Measurements from ENCODE around the gene DNMBP. TPM values are rescaled to one million over a fixed set of nuclear protein-coding genes. Genes with fewer than 3 reads are reported as not detected.

Gene DNMBP
- total RNA-seq, 1 experiment from 2014 or later = 60.3 TPM

DNA sequence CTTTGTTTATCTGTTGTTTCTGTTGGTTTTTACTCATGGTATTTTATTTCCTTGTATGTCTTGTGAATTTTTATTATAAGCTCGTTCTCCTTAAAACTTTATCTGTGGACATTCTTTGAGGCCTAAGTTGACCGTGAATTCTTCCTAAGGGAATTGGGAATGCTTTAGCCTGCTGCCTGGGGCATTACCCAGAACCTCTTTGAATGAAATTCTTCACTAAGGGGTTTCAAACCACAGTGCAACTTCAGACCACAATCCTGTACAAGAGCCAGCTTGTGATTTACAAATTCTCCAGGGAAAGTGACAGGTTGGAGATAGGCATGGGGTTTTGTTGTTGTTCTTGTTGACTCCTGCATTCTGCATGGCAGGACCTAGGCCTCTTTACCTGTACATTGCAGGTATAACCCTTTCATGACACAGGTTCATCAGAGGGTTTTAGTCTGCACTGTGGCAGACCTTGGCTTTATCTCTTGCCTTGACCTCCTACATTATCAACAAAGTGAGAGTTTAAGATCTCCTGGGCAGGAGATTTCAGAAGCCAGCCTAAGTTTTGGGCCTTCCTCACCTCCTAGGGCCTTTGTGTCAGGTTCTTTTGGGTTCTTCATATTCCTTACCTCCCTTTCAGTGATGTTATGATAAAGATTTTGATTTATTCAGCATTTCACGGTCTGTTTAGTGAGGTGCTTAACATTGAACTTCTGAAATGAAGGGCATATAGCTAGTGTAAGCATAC, 157.1 kb downstream of the DNMBP start:
- Histone ChIP-seq H3K4me1 (ENCODE audit: control insufficient read depth in 1 of 2, insufficient read depth in 2 of 2, low read length in 2 of 2) (no peaks in the 10 kb centered on the region), H3K9me2 (ENCODE audit: insufficient read depth) (no peaks in the 10 kb centered on the region), H4K20me1 (ENCODE audit: insufficient read depth) (no peaks in the 10 kb centered on the region), H3K9me3 (ENCODE audit: control insufficient read depth in 1 of 2, insufficient read depth in 1 of 2, low read depth in 1 of 2, low read length in 2 of 2) (no peaks in the 10 kb centered on the region), H3K4me3 (replicated peaks in 1 of 2; ENCODE audit: low read depth in 1 of 2, low read length in 2 of 2) (no peak overlapping the region), H3K27me3 (ENCODE audit: insufficient read depth, low read length) (no peaks in the 10 kb centered on the region), H3K79me2 (ENCODE audit: insufficient read depth, low read length) (no peaks in the 10 kb centered on the region), H3K9ac (ENCODE audit: low read length) (no peak overlapping the region), H2AFZ (ENCODE audit: low read depth, low read length, poor library complexity, severe bottlenecking) (no peak overlapping the region), H3K27ac (ENCODE audit: low read depth, low read length) (no peak overlapping the region), H3K4me2 (ENCODE audit: low read length) (no peak overlapping the region), H3K36me3 (ENCODE audit: control insufficient read depth in 1 of 2, insufficient read depth in 2 of 2, low read length in 2 of 2) (peaks cover 14 to 43% of the 10 kb centered on the region in 2 experiments; a peak in 3 of 4 replicates)
- intact Hi-C loops (cut with micrococcal nuclease) = loop anchor here (10.0 kb wide), 1 partner anchor 662 kb away; the partner anchor contains the start of gene SEC31B
- ChIA-PET CTCF (interaction anchor here (2.0 kb wide), 1 partner anchor 193 kb away, joined by 9 read pairs; no protein-coding TSS in a partner anchor), RAD21 (ENCODE audit: low non-redundant PET in 1 of 2, low total read pairs in 2 of 2, uncharacterized antibody in 2 of 2, unreplicated experiment in 2 of 2) (interaction anchor here in 1 of 2 experiments (0.6 kb wide), 1 partner anchor 586 kb away, joined by 3 read pairs; no protein-coding TSS in a partner anchor), POLR2A (no interaction called here)
- BruUV-seq (replicated peaks) = no TSS peak
- ATAC-seq (no peak), DNase-seq (ENCODE audit: low read depth, low spot score) (no peak)
- TF ChIP-seq, protein P1, sequence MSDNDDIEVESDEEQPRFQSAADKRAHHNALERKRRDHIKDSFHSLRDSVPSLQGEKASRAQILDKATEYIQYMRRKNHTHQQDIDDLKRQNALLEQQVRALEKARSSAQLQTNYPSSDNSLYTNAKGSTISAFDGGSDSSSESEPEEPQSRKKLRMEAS (IDR thresholded peaks at IDR 0.05) = no peak
- no peak for TF ChIP-seq TCF7L2 (IDR thresholded peaks at IDR 0.05; ENCODE audit: borderline replicate concordance, extremely low read depth, insufficient read depth, insufficient read length)
- no peak for TF ChIP-seq SRF (IDR thresholded peaks at IDR 0.05; ENCODE audit: low read depth)
- TF ChIP-seq ZNF274 (IDR thresholded peaks at IDR 0.05; ENCODE audit: low read depth, low read length) = no peak
- TF ChIP-seq EGR1 (IDR thresholded peaks at IDR 0.05; ENCODE audit: low read depth) = no peak
- no peak for TF ChIP-seq ZFX (IDR thresholded peaks at IDR 0.05)
- no peak for TF ChIP-seq CEBPB (IDR thresholded peaks at IDR 0.05; ENCODE audit: low read depth)
- no peak for TF ChIP-seq ELF1 (IDR thresholded peaks at IDR 0.05; ENCODE audit: borderline replicate concordance, low read depth)
- no peak for TF ChIP-seq SP1 (IDR thresholded peaks at IDR 0.05; ENCODE audit: low read depth)
- TF ChIP-seq FOSL1 (IDR thresholded peaks at IDR 0.05; ENCODE audit: low read depth) = no peak
- no peak for TF ChIP-seq POLR2A (IDR thresholded peaks at IDR 0.05; ENCODE audit: borderline replicate concordance, extremely low read depth, insufficient read depth, insufficient read length)
- TF ChIP-seq, protein P2, sequence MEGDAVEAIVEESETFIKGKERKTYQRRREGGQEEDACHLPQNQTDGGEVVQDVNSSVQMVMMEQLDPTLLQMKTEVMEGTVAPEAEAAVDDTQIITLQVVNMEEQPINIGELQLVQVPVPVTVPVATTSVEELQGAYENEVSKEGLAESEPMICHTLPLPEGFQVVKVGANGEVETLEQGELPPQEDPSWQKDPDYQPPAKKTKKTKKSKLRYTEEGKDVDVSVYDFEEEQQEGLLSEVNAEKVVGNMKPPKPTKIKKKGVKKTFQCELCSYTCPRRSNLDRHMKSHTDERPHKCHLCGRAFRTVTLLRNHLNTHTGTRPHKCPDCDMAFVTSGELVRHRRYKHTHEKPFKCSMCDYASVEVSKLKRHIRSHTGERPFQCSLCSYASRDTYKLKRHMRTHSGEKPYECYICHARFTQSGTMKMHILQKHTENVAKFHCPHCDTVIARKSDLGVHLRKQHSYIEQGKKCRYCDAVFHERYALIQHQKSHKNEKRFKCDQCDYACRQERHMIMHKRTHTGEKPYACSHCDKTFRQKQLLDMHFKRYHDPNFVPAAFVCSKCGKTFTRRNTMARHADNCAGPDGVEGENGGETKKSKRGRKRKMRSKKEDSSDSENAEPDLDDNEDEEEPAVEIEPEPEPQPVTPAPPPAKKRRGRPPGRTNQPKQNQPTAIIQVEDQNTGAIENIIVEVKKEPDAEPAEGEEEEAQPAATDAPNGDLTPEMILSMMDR (IDR thresholded peaks at IDR 0.05 in 2 of 3, conservative IDR thresholded peaks at IDR 0.05 in 1 of 3; ENCODE audit: borderline replicate concordance in 1 of 3, insufficient read depth in 1 of 3, low read depth in 2 of 3, low read length in 2 of 3) = no peak
- no peak for TF ChIP-seq POLR2AphosphoS5 (IDR thresholded peaks at IDR 0.05; ENCODE audit: low read depth, low read length)
- no peak for TF ChIP-seq CBX3 (IDR thresholded peaks at IDR 0.05; ENCODE audit: low read depth)
- TF ChIP-seq RAD21 (IDR thresholded peaks at IDR 0.05; ENCODE audit: low read depth) = no peak
- TF ChIP-seq SIN3A (IDR thresholded peaks at IDR 0.05; ENCODE audit: low read depth) = no peak
- no peak for TF ChIP-seq EZH2 (IDR thresholded peaks at IDR 0.05)
- no peak for TF ChIP-seq EZH2phosphoT487 (IDR thresholded peaks at IDR 0.05; ENCODE audit: borderline replicate concordance)
